Liver (tissue), 9 donors: ENCODE measurements around the gene CPED1. TPM values are rescaled to one million over a fixed set of nuclear protein-coding genes. Genes with fewer than 3 reads are reported as not detected.
"Not testable (repeated sequence)": the region's sequence is repeated elsewhere in the genome, so short reads cannot be mapped to it uniquely, and the experiment has no call there.

Source experiments
- DNase-seq: peaks from one replicate; pipeline ENCODE4 v3.0.0-alpha.2; 2017; ENCODE audit warnings: low spot score
- H3K27ac ChIP-seq, 2 donors: one replicate each; pipeline ENCODE4 v1.7.0; 2013; ENCODE audit warnings: inconsistent platforms in 2 of 2, low read length in 2 of 2, control low read depth in 1 of 2, low read depth in 1 of 2, mild to moderate bottlenecking in 1 of 2
- H3K27me3 ChIP-seq, 4 donors: one replicate each; pipeline versions ENCODE4 v1.6.1 to v1.7.0; 2013; ENCODE audit warnings: low read length in 3 of 4, inconsistent platforms in 1 of 4, mild to moderate bottlenecking in 1 of 4, moderate library complexity in 1 of 4; ENCODE audit not compliant: control insufficient read depth in 4 of 4, insufficient read depth in 4 of 4
- H3K36me3 ChIP-seq, 4 donors: one replicate each; pipeline versions ENCODE4 v1.6.1 to v1.7.0; 2013; ENCODE audit warnings: low read length in 3 of 4, mild to moderate bottlenecking in 3 of 4, low read depth in 1 of 4, moderate library complexity in 1 of 4; ENCODE audit not compliant: control insufficient read depth in 4 of 4, insufficient read depth in 3 of 4
- H3K4me1 ChIP-seq, 4 donors: one replicate each; pipeline versions ENCODE4 v1.6.1 to v1.7.0; 2013; ENCODE audit warnings: low read length in 3 of 4, mild to moderate bottlenecking in 3 of 4, moderate library complexity in 1 of 4; ENCODE audit not compliant: control insufficient read depth in 4 of 4, insufficient read depth in 4 of 4
- H3K4me3 ChIP-seq, 3 donors: one replicate each; pipeline versions ENCODE4 v1.6.1 to v1.7.0; 2013; ENCODE audit warnings: low read length in 3 of 3, control low read depth in 1 of 3, low read depth in 1 of 3, mild to moderate bottlenecking in 1 of 3
- H3K9ac ChIP-seq, 2 donors: one replicate each; pipeline ENCODE4 v1.7.0; 2013; ENCODE audit warnings: low read length in 2 of 2, mild to moderate bottlenecking in 2 of 2, moderate library complexity in 2 of 2, control low read depth in 1 of 2, low read depth in 1 of 2
- H3K9me3 ChIP-seq, 4 donors: one replicate each; pipeline versions ENCODE4 v1.6.1 to v1.7.0; 2013; ENCODE audit warnings: low read length in 3 of 4; ENCODE audit not compliant: control insufficient read depth in 4 of 4
- EGR1 ChIP-seq, 2 donors: IDR thresholded peaks; 2 replicates each; pipeline ENCODE4 v1.6.1; 2016 to 2018; ENCODE audit warnings: antibody characterized with exemption in 2 of 2, low read depth in 2 of 2
- FOXA1 ChIP-seq: IDR thresholded peaks from 2 replicates; pipeline ENCODE4 v1.6.1; 2016; ENCODE audit warnings: antibody characterized with exemption
- FOXA2 ChIP-seq: IDR thresholded peaks from 2 replicates; pipeline ENCODE4 v1.6.1; 2016; ENCODE audit warnings: antibody characterized with exemption
- GABPA ChIP-seq, 2 donors: IDR thresholded peaks in 1 of 2; conservative IDR thresholded peaks in 1 of 2; 2 replicates each; pipeline ENCODE4 v1.6.1; 2016; ENCODE audit warnings: antibody characterized with exemption in 2 of 2, mild to moderate bottlenecking in 1 of 2, moderate library complexity in 1 of 2
- HNF4A ChIP-seq, 2 donors: conservative IDR thresholded peaks; 2 replicates each; pipeline ENCODE4 v1.6.1; 2016; ENCODE audit warnings: antibody characterized with exemption in 2 of 2, mild to moderate bottlenecking in 2 of 2
- HNF4G ChIP-seq: IDR thresholded peaks from 2 replicates; pipeline ENCODE4 v1.6.1; 2016; ENCODE audit warnings: antibody characterized with exemption
- JUND ChIP-seq, 2 donors: IDR thresholded peaks; 2 replicates each; pipeline ENCODE4 v1.6.1; 2016; ENCODE audit warnings: antibody characterized with exemption in 2 of 2
- NR2F2 ChIP-seq: IDR thresholded peaks from 2 replicates; pipeline ENCODE4 v1.6.1; 2016; ENCODE audit warnings: antibody characterized with exemption
- RAD21 ChIP-seq, 2 donors: IDR thresholded peaks; 2 replicates each; pipeline ENCODE4 v1.6.1; 2016; ENCODE audit warnings: antibody characterized with exemption in 2 of 2, mild to moderate bottlenecking in 2 of 2
- RXRA ChIP-seq, 2 donors: IDR thresholded peaks; 2 replicates each; pipeline ENCODE4 v1.6.1; 2017 to 2018; ENCODE audit warnings: antibody characterized with exemption in 2 of 2, mild to moderate bottlenecking in 1 of 2
- SP1 ChIP-seq: IDR thresholded peaks from 2 replicates; pipeline ENCODE4 v1.6.1; 2018; ENCODE audit warnings: antibody characterized with exemption, mild to moderate bottlenecking
- TAF1 ChIP-seq: conservative IDR thresholded peaks from 2 replicates; pipeline ENCODE4 v1.6.1; 2016; ENCODE audit warnings: antibody characterized with exemption, mild to moderate bottlenecking
- YY1 ChIP-seq: IDR thresholded peaks from 2 replicates; pipeline ENCODE4 v1.6.1; 2016; ENCODE audit warnings: antibody characterized with exemption, mild to moderate bottlenecking
- WGBS: extraction: QIAGEN DNeasy Blood & Tissue Kit; methylation state at CpG from one replicate; pipeline ENCODE4 v1.1.7; 2013; 5-methylcytosine and 5-hydroxymethylcytosine counted together
- polyA plus RNA-seq, 2 donors: library from polyadenylated mRNA; stranded (reverse) in 1 of 2; unstranded in 1 of 2; fragments of 200-250 nt in 1 of 2; fragments of >200 nt in 1 of 2; fragmentation: Nextera tagmentation in 1 of 2; extraction: Ambion mirVana in 1 of 2; gene quantifications; one replicate each; pipeline versions ENCODE4 v1.2.1 to v1.2.3, GENCODE V29; 2013 to 2015
- total RNA-seq, 2 donors: library from RNA; depleted of rRNA; stranded (reverse); fragments of >200 nt; gene quantifications; one replicate each; pipeline ENCODE4 v1.2.3, GENCODE V29; 2014
- TF ChIP-seq, protein P1 (sequence below): fragments of 150-350 bp; IDR thresholded peaks from 2 replicates; pipeline ENCODE4 v1.5.1; 2017; ENCODE audit warnings: improper control_type of control experiment, low read depth, low read length; ENCODE audit not compliant: missing input control
- TF ChIP-seq, protein P2 (sequence below): IDR thresholded peaks from 2 replicates; pipeline ENCODE4 v1.6.1; 2016; ENCODE audit warnings: antibody characterized with exemption
- TF ChIP-seq, protein P3 (sequence below): IDR thresholded peaks from 2 replicates; pipeline ENCODE4 v1.6.1; 2016; ENCODE audit warnings: antibody characterized with exemption, mild to moderate bottlenecking
- TF ChIP-seq, protein P4 (sequence below): IDR thresholded peaks from 2 replicates; pipeline ENCODE4 v1.6.1; 2016; ENCODE audit warnings: antibody characterized with exemption
- TF ChIP-seq, protein P5 (sequence below): IDR thresholded peaks from 2 replicates; pipeline ENCODE4 v1.6.1; 2016; ENCODE audit warnings: antibody characterized with exemption
- donor health status: healthy.
- donor health status: healthy.
- donor health status: healthy.
- donor health status: healthy.
- donor health status: healthy.

CPED1 gene
- total and polyA plus RNA-seq, 4 donors = 8.5 to 58.0 (median 14.6) TPM

DNA sequence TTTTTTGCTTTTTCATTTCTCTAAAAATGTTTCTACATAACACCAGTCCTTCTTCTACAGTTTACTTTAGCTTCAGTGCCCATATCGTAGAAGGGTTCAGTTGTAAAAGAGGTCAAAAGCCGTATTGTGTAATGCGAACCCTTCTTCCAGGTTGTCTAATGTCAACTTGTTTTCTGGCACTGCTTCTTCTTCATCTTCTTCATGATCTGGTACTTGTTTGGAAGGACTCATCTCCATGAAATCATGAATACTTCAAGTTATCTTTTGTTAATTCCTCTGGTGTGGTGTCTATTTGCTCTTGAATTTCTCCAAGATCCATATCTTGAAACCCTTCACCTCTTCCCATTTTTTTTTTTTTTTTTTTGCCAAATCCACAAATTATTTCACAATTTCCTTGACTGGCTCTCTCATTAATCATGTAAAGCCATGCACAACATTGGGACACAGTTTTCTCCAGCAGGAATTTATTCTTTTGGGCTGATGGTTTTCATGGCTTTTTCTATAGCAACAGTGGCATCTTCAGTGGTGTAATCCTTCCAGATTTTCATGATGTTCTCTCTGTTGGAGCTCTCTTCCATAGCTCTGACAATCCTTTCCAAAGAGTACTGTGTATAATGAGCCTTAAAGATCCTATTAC, 85.1 kb downstream of the CPED1 start:
- 33% methylated on average over 3 of the region's 3 CpGs for WGBS
- Histone ChIP-seq H3K27me3 (no peaks in the 10 kb centered on the region), H3K9me3 (no peaks in the 10 kb centered on the region), H3K4me1 (peaks cover 5 to 21% (median 16%) of the 10 kb centered on the region in 4 donors), H3K27ac (peak overlapping the region; percentile 32 to 60), H3K4me3 (no peak overlapping the region), H3K9ac (no peak overlapping the region), H3K36me3 (no peaks in the 10 kb centered on the region)
- TF ChIP-seq SP1 = peak; percentile 47
- TF ChIP-seq, protein P1, sequence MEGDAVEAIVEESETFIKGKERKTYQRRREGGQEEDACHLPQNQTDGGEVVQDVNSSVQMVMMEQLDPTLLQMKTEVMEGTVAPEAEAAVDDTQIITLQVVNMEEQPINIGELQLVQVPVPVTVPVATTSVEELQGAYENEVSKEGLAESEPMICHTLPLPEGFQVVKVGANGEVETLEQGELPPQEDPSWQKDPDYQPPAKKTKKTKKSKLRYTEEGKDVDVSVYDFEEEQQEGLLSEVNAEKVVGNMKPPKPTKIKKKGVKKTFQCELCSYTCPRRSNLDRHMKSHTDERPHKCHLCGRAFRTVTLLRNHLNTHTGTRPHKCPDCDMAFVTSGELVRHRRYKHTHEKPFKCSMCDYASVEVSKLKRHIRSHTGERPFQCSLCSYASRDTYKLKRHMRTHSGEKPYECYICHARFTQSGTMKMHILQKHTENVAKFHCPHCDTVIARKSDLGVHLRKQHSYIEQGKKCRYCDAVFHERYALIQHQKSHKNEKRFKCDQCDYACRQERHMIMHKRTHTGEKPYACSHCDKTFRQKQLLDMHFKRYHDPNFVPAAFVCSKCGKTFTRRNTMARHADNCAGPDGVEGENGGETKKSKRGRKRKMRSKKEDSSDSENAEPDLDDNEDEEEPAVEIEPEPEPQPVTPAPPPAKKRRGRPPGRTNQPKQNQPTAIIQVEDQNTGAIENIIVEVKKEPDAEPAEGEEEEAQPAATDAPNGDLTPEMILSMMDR = no peak
- peak; percentile 33 for TF ChIP-seq HNF4G
- TF ChIP-seq EGR1 (IDR thresholded peaks at IDR 0.05; ENCODE audit: low read depth in 2 of 2) = no peak
- peak; percentile 79 for TF ChIP-seq FOXA1
- TF ChIP-seq, protein P2, sequence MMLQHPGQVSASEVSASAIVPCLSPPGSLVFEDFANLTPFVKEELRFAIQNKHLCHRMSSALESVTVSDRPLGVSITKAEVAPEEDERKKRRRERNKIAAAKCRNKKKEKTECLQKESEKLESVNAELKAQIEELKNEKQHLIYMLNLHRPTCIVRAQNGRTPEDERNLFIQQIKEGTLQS = no peak
- TF ChIP-seq TAF1 = no peak
- TF ChIP-seq FOXA2 = peak; percentile 87
- TF ChIP-seq RAD21 (IDR thresholded peaks at IDR 0.05) = peak in 1 of 2 donors; percentile 2
- TF ChIP-seq, protein P3, sequence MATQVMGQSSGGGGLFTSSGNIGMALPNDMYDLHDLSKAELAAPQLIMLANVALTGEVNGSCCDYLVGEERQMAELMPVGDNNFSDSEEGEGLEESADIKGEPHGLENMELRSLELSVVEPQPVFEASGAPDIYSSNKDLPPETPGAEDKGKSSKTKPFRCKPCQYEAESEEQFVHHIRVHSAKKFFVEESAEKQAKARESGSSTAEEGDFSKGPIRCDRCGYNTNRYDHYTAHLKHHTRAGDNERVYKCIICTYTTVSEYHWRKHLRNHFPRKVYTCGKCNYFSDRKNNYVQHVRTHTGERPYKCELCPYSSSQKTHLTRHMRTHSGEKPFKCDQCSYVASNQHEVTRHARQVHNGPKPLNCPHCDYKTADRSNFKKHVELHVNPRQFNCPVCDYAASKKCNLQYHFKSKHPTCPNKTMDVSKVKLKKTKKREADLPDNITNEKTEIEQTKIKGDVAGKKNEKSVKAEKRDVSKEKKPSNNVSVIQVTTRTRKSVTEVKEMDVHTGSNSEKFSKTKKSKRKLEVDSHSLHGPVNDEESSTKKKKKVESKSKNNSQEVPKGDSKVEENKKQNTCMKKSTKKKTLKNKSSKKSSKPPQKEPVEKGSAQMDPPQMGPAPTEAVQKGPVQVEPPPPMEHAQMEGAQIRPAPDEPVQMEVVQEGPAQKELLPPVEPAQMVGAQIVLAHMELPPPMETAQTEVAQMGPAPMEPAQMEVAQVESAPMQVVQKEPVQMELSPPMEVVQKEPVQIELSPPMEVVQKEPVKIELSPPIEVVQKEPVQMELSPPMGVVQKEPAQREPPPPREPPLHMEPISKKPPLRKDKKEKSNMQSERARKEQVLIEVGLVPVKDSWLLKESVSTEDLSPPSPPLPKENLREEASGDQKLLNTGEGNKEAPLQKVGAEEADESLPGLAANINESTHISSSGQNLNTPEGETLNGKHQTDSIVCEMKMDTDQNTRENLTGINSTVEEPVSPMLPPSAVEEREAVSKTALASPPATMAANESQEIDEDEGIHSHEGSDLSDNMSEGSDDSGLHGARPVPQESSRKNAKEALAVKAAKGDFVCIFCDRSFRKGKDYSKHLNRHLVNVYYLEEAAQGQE = peak; percentile 27
- TF ChIP-seq, protein P4, sequence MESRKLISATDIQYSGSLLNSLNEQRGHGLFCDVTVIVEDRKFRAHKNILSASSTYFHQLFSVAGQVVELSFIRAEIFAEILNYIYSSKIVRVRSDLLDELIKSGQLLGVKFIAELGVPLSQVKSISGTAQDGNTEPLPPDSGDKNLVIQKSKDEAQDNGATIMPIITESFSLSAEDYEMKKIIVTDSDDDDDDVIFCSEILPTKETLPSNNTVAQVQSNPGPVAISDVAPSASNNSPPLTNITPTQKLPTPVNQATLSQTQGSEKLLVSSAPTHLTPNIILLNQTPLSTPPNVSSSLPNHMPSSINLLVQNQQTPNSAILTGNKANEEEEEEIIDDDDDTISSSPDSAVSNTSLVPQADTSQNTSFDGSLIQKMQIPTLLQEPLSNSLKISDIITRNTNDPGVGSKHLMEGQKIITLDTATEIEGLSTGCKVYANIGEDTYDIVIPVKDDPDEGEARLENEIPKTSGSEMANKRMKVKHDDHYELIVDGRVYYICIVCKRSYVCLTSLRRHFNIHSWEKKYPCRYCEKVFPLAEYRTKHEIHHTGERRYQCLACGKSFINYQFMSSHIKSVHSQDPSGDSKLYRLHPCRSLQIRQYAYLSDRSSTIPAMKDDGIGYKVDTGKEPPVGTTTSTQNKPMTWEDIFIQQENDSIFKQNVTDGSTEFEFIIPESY = peak; percentile 46
- peak in 1 of 2 donors; percentile 75 for TF ChIP-seq JUND (IDR thresholded peaks at IDR 0.05)
- peak; percentile 62 to 81 for TF ChIP-seq RXRA (IDR thresholded peaks at IDR 0.05)
- peak in 1 of 2 donors; percentile 19 for TF ChIP-seq GABPA (IDR thresholded peaks at IDR 0.05 in 1 of 2, conservative IDR thresholded peaks at IDR 0.05 in 1 of 2)
- peak; percentile 80 to 92 for TF ChIP-seq HNF4A (conservative IDR thresholded peaks at IDR 0.05)
- peak; percentile 59 for TF ChIP-seq YY1
- TF ChIP-seq, protein P5, sequence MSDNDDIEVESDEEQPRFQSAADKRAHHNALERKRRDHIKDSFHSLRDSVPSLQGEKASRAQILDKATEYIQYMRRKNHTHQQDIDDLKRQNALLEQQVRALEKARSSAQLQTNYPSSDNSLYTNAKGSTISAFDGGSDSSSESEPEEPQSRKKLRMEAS = peak; percentile 27
- peak; percentile 18 for TF ChIP-seq NR2F2
- no peak for DNase-seq

DNA sequence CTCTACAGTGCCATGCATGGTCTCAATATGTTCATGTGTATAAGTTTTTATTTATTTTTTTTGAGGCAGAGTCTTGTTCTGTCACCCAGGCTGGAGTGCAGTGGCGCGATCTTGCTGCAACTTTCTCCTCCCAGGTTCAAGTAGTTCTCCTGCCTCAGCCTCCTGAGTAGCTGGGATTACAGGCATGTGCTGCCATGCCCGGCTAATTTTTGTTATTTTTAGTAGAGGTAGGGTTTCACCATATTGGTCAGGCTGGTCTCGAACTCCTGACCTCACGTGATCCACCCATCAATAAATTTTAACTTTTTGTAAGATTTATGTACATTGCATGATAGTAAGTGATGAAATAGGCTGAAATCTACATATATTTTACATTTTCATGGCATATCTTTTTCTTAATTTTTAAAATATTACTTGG, 86.9 kb downstream of the CPED1 start:
- whole genome bisulfite sequencing = 96% methylated on average over 5 of the region's 5 CpGs
- H3K36me3 ChIP-seq, H3K27me3 ChIP-seq, DNase-seq, H3K9me3 ChIP-seq, H3K27ac ChIP-seq, H3K9ac ChIP-seq, H3K4me3 ChIP-seq: not testable (repeated sequence)
- peaks cover 5 to 37% (median 21%) of the 10 kb centered on the region in 4 donors for H3K4me1 ChIP-seq
